Stimulated activated CD8-positive, alpha-beta memory T cell treated with anti-CD3 and anti-CD28 coated beads, Interleukin-2, amount 100 ng/mL, for 48 hours (primary cell): ENCODE measurements around the gene FARP2.

Experiments used
- DNase-seq, 2 donors: peaks; one replicate each; pipeline ENCODE4 v3.0.0-alpha.2; 2020; ENCODE audit warnings: low read depth in 2 of 2

The FARP2 gene

GRCh38 chr2:241489733-241490680, 133.9 kb downstream of the FARP2 start:
- no peak for DNase-seq

- DNase-seq: no peak
Measured at GRCh38 chr2:241490825-241491506, 134.9 kb downstream of the FARP2 start.

- DNase-seq: no peak
Measured at GRCh38 chr2:241491549-241492173, 135.6 kb downstream of the FARP2 start.

GRCh38 chr2:241492174-241492565, 136.1 kb downstream of the FARP2 start:
- DNase-seq: no peak

- no peak for DNase-seq
Measured at GRCh38 chr2:241493092-241493491, 137.0 kb downstream of the FARP2 start.

GRCh38 chr2:241494311-241494908, 138.3 kb downstream of the FARP2 start:
- no peak for DNase-seq

- no peak for DNase-seq
Measured at GRCh38 chr2:241495172-241496002, 139.3 kb downstream of the FARP2 start.

- DNase-seq: no peak
Measured at GRCh38 chr2:241496003-241496707, 140.1 kb downstream of the FARP2 start.

- no peak for DNase-seq
Measured at GRCh38 chr2:241496904-241497877, 141.1 kb downstream of the FARP2 start.

- DNase-seq: no peak
Measured at GRCh38 chr2:241498115-241499070, 142.3 kb downstream of the FARP2 start.

GRCh38 chr2:241499146-241499965, 143.3 kb downstream of the FARP2 start:
- DNase-seq: no peak

GRCh38 chr2:241500016-241500415, 143.9 kb downstream of the FARP2 start:
- DNase-seq: no peak

GRCh38 chr2:241500431-241500975, 144.4 kb downstream of the FARP2 start:
- no peak for DNase-seq

- DNase-seq: no peak
Measured at GRCh38 chr2:241501099-241501541, 145.0 kb downstream of the FARP2 start.

GRCh38 chr2:241501551-241501950, 145.5 kb downstream of the FARP2 start:
- DNase-seq: no peak

GRCh38 chr2:241502281-241502680, 146.2 kb downstream of the FARP2 start:
- DNase-seq: no peak
